ENCODE results near the gene NFKBIB.

DNA sequence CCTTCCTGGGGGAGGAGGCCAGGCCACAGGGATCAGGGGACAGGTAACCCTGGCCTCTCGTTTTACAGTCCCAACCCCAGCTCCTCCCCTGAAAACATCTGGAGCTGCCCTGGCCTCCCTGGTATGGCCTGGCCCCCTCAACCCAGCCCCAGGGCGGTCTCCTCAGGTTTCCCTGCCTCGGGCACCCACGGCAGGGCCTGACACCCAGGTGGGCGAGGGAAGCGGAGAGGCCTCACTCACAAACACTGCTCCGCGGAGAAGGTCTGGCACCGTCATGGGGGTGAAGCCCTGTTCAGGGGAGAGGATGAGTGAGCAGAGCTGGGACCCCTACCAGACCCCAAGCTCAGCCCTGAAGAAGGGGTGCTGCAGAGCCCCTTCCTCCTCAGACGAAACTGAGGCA lies 18.8 kb downstream of the NFKBIB start:
- TF ChIP-seq CTCF (conservative IDR thresholded peaks at IDR 0.05; ENCODE audit: low read depth, low read length) (no peak), EZH2 (IDR thresholded peaks at IDR 0.05; ENCODE audit: low read length, unreplicated experiment) (no peak)

Data from PC-3 (cell line).